ENCODE data around the gene TAF5L.

GRCh38 chr1:229599218-229599954 lies 26.5 kb downstream of the TAF5L start:
- TF ChIP-seq CTCF (IDR thresholded peaks at IDR 0.05; ENCODE audit: control extremely low read depth in 1 of 3, insufficient read depth in 1 of 3, low read depth in 1 of 3, low read length in 3 of 3) (no peak), POLR2AphosphoS5 (IDR thresholded peaks at IDR 0.05; ENCODE audit: low read depth, low read length) (no peak), SP4 (IDR thresholded peaks at IDR 0.05; ENCODE audit: low read length) (no peak)
